Fibroblast of villous mesenchyme (primary cell): ENCODE results near the gene WDR18. TPM values are rescaled to one million over a fixed set of nuclear protein-coding genes. Genes with fewer than 3 reads are reported as not detected.

Experiments
- DNase-seq: peaks from one replicate; pipeline ENCODE4 v3.0.0-alpha.2; 2010; ENCODE audit warnings: low read depth
- H3K4me3 ChIP-seq: 2 replicates; pipeline ENCODE4 v1.5.1; 2011; ENCODE audit warnings: low read depth, mild to moderate bottlenecking, low read length
- CTCF ChIP-seq: IDR thresholded peaks from 2 replicates; pipeline ENCODE4 v1.5.1; 2012; ENCODE audit warnings: low read depth, mild to moderate bottlenecking, low read length; ENCODE audit not compliant: insufficient read depth
- total RNA-seq: library from RNA; depleted of rRNA; stranded (reverse); fragments of >200 nt; gene quantifications from 2 replicates; pipeline ENCODE4 v1.2.3, GENCODE V29; 2012

The WDR18 gene
- total RNA-seq, 1 donor = 49.7 TPM

- no peak overlapping the region for H3K4me3 ChIP-seq
- TF ChIP-seq CTCF = no peak
- DNase-seq = no peak
Measured at GRCh38 chr19:1032264-1032867, 48.2 kb downstream of the WDR18 start.

DNA sequence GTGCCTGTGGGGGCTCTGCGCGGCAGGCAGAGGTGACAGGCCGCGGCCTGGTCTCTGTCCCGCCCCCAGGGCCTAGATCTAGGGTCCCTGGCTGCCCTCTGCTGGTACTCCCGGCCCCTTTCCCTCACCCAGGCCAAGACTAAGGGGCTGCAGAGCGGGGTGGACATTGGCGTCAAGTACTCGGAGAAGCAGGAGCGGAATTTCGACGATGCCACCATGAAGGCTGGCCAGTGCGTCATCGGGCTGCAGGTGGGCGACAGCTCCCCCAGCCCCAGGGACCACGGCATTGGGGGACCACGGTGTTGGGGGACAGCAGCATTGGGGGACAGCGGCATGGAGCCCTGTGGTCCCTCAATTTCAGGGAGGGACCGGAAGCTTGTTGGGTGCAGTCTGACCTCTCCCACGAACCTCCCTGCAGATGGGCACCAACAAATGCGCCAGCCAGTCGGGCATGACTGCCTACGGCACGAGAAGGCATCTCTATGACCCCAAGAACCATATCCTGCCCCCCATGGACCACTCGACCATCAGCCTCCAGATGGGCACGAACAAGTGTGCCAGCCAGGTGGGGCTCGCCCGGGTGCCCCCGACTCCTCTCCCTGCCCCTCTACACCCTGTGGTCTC is 52.0 kb downstream of the WDR18 start:
- no peak for DNase-seq
- no peak overlapping the region for H3K4me3 ChIP-seq
- TF ChIP-seq CTCF = peak; percentile 23

GRCh38 chr19:1037621-1038064 is 53.5 kb downstream of the WDR18 start:
- TF ChIP-seq CTCF = no peak
- DNase-seq = no peak

GRCh38 chr19:1038978-1039645 is 55.0 kb downstream of the WDR18 start:
- no peak overlapping the region for H3K4me3 ChIP-seq
- DNase-seq = no peak
- TF ChIP-seq CTCF = no peak

More at GRCh38 chr19:1037621-1038064, 53.5 kb downstream of the WDR18 start:
- H3K4me3 ChIP-seq = no peak overlapping the region

GRCh38 chr19:1039646-1040475 is 55.7 kb downstream of the WDR18 start, which contains the start of gene ABCA7:
ABCA7 (plus strand) TSS chr19:1040107; CDS start chr19:1041362, 1,255 bp downstream.
- no peak for TF ChIP-seq CTCF
- peak; percentile 98 for DNase-seq
- H3K4me3 ChIP-seq = peak within 1 kb of the TSS; percentile 66

DNA sequence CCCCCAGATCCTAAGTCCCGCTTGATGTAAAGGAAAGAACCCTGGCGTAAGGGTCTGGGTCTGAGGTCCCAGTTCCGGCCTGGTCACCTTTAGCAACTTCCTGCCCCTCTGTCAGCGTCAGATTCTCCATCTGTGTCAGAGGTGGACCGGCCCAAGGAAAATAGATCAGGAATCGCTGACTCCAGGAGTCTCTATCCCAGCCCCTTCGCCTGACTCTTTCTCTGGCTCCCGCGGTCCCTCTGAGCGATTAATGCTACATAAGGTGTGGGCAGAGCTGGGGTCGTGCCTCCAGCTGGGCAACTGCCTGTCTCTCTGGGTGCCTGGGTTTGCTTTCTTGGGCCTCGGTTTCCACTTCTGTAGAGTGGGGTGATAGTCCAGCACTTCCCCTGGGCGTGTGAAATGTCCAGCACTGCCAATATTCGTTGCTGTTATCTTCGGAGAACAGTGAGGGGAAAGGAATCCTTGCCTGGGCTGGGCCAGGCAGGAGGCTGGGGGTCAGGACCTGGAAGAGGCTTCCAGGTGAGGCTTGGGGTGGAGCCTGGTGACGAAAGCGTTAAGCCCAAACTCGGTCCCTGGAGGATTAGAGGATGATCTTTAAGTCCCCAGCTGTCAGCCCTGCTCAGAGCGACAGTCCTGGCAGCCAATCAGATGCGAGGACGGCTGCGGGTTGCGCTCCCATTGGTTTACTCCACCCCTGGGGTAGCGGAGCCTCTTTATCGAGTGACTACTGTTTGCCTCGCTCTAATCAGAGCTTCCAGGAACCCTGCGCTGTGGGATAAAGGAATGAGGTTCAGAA is 56.5 kb downstream of the WDR18 start:
- no peak for TF ChIP-seq CTCF
- peak; percentile 96 for DNase-seq
- peak overlapping the region; percentile 66 for H3K4me3 ChIP-seq
